Dermis lymphatic vessel endothelial cell (primary cell): Measurements from ENCODE around the gene BMP8B. TPM values are rescaled to one million over a fixed set of nuclear protein-coding genes. Genes with fewer than 3 reads are reported as not detected.

Experiments used
- total RNA-seq: library from RNA; depleted of rRNA; stranded (reverse); fragments of >200 nt; gene quantifications from 2 replicates; pipeline ENCODE4 v1.2.1, GENCODE V29; 2014

The BMP8B gene, protein sequence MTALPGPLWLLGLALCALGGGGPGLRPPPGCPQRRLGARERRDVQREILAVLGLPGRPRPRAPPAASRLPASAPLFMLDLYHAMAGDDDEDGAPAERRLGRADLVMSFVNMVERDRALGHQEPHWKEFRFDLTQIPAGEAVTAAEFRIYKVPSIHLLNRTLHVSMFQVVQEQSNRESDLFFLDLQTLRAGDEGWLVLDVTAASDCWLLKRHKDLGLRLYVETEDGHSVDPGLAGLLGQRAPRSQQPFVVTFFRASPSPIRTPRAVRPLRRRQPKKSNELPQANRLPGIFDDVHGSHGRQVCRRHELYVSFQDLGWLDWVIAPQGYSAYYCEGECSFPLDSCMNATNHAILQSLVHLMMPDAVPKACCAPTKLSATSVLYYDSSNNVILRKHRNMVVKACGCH
- under 0.01 and 0.22 TPM in 2 replicates for total RNA-seq

DNA sequence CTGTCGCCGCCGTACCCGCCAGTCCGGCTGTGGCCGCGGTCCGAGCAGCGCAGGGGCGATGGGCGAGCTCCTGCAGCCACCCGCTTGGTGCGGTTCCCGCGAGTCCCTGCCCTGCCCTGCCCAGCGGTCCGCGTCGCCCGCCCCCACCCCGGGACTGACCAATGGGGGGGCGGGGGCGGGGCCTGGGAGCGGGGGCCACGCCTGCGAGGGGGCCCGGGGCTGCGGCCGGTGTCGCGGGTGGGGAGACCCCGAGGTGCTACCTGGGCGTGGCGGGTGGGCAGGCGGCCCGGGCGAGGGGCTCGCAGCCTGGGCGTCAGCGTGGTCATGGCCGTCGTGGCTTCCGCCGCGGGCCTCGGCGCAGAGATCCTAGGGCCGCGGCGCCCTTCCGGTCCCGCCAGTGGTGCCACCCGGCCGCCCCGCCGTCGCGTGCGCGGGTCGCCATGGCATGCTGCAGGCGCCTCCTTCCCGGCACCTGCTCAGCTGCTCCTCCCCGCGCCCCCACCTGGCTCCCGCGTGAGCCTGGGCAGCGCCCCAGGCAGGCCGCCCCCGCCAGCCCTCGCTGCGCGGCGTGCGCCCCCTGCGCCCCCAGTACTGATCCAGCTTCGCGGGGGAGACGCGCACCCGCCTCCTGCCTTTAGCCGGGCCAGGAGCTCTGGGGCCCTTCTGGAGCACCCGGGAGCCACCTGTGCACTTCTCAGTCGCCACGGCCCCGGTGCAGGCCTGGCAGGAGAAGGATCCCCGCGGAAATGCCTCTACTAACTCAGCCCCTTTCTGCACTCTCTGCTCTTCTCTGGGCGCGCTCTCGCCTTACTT, at the start of gene BMP8B:
BMP8B (minus strand) TSS at position 108 of the 813 bp plus-strand sequence. CDS start 380 bp downstream, outside the sequence.

DNA sequence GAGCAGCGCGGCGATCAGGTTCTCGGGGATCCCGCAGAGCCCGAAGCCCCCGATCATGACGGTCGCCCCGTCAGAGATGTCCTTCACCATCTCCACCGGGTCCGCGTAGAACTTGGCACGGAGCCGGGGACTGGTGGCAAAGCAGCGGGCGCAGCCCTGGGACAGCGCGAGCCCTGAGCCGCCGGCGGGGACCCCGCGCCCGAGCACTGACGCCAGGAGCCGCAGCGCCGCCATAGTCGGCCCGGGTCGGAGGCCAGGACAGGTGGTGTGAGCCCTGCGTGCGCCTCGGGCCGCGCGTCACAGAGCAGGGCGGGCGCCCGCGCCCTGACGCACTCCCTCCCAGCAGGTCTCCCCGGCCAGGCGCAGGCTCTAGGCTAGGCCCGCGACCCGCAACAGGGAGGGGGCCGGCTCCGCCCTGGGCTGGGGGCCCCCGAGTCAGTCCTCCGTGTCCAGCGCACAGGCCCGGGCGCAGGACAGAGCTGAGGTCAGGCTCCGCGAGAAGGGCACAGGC, 17.6 kb downstream of the BMP8B start, which contains the start of gene OXCT2:
OXCT2 (minus strand) TSS at position 327 of the 511 bp plus-strand sequence; CDS start at position 234, 93 bp downstream.

DNA sequence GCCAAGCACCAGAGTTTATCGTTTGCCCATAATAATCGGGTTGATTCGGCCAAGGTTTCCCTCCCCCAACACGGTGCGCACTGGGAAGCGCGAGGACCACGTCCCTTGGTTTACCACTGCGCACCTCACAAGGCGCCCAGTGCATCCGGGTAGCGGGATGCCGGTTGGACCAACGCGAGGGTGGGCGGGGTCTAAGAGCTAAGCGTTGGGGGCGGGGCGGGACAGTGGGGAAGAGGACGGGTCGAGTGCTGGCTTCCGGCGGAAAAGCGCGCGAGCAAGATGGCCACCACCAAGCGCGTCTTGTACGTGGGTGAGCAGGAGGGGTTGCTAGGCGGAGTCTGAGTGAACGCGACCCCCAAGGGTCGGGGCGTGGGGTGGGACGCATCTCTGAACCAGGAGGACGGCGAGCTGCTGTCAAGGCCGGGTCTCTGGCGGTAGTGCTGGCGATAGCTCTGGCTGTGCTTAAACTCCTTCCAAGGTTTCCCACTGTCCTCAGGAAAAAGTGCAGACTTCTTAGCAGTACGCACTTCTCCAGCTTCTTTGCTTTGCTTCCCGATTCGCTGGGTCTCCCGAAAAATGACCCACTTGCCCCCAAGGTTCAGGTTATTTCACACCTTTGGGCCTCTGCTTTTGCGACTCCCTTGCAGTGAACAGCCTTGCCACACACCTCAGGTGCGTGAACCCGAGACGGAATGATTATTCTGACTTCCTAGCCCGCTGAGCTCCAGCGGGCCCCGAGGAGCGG, 49.9 kb downstream of the BMP8B start, which contains the start of gene PPIE:
PPIE (plus strand) TSS at position 261 of the 745 bp plus-strand sequence; CDS start at position 280, 19 bp downstream.

Other genes starting within 250 kb of the BMP8B start
- 133 and 198 TPM in 2 replicates for gene PABPC4, start 212.1 kb downstream of the BMP8B start, total RNA-seq
- gene HEYL, start 149.2 kb downstream of the BMP8B start, total RNA-seq = 0.09 and 0.22 TPM in 2 replicates
- gene NT5C1A, start 116.8 kb downstream of the BMP8B start, total RNA-seq = not detected in 2 replicates
- gene HPCAL4, start 97.4 kb downstream of the BMP8B start, total RNA-seq = under 0.01 TPM in 1 of 2 replicates, not detected in the other
- gene PPIE, start 50.0 kb downstream of the BMP8B start, total RNA-seq = 42.7 and 49.2 TPM in 2 replicates
- 6.1 and 6.5 TPM in 2 replicates for gene OXCT2, start 17.5 kb downstream of the BMP8B start, total RNA-seq
- gene TRIT1, start 94.6 kb upstream of the BMP8B start, total RNA-seq = 12.7 and 24.1 TPM in 2 replicates
- 0.22 and 0.26 TPM in 2 replicates for gene MYCL, start 113.1 kb upstream of the BMP8B start, total RNA-seq
- gene MFSD2A, start 166.3 kb upstream of the BMP8B start, total RNA-seq = 0.17 and 0.33 TPM in 2 replicates